ENCODE data around the gene GARIN5A. TPM values are rescaled to one million over a fixed set of nuclear protein-coding genes. Genes with fewer than 3 reads are reported as not detected.

The GARIN5A gene
- polyA plus RNA-seq, 1 donor (not counting 4 experiments of a cell fraction or from before 2014, with no cell fraction given) = 0.37 TPM

GRCh38 chr19:50455992-50456391 lies 20.7 kb downstream of the GARIN5A start:
- DNase-seq (ENCODE audit: low read depth, low spot score) (no peak), FAIRE-seq (no peak)
- Histone ChIP-seq H3K27ac (ENCODE audit: control insufficient read depth, insufficient read depth, low read length) (no peak overlapping the region), H3K9ac (ENCODE audit: control insufficient read depth, extremely low read depth, insufficient read depth, low read length) (no peak overlapping the region), H3K9me1 (ENCODE audit: control insufficient read depth, extremely low read depth, insufficient read depth, low read length) (no peaks in the 10 kb centered on the region), H3K9me3 (ENCODE audit: control insufficient read depth, low read depth, low read length) (no peaks in the 10 kb centered on the region), H4K20me1 (ENCODE audit: control insufficient read depth, extremely low read depth, insufficient read depth, low read length) (no peaks in the 10 kb centered on the region), H3K4me2 (ENCODE audit: control insufficient read depth, extremely low read depth, insufficient read depth, low read depth, low read length) (no peak overlapping the region), H3K27me3 (ENCODE audit: control insufficient read depth, extremely low read depth, insufficient read depth, low read length) (peaks cover 4% of the 10 kb centered on the region), H3K4me3 (ENCODE audit: control insufficient read depth in 2 of 3, extremely low read depth in 1 of 3, insufficient read depth in 2 of 3, low read depth in 1 of 3, low read length in 3 of 3) (no peak overlapping the region), H2AFZ (ENCODE audit: control insufficient read depth, low read length) (no peak overlapping the region), H3K79me2 (ENCODE audit: control insufficient read depth, insufficient read depth, low read length) (no peaks in the 10 kb centered on the region), H3K36me3 (ENCODE audit: control insufficient read depth in 2 of 2, extremely low read depth in 1 of 2, insufficient read depth in 2 of 2, low read length in 2 of 2) (no peaks in the 10 kb centered on the region), H3K4me1 (ENCODE audit: control insufficient read depth, extremely low read depth, insufficient read depth, low read length) (no peaks in the 10 kb centered on the region)
- dilution Hi-C loops (cut with MboI; ENCODE audit: extremely low pct_ligation_motif_present, low sequenced_read_pairs) = no loop called here
- TF ChIP-seq CTCF (optimal IDR thresholded peaks at IDR 0.05 in 1 of 3, IDR thresholded peaks at IDR 0.05 in 1 of 3, conservative IDR thresholded peaks at IDR 0.05 in 1 of 3; ENCODE audit: extremely low read depth in 1 of 3, insufficient read depth in 2 of 3, low read length in 3 of 3) (no peak), EZH2 (IDR thresholded peaks at IDR 0.05; ENCODE audit: low read length) (no peak)

- no peak for DNase-seq (ENCODE audit: low read depth, low spot score)
Measured at GRCh38 chr19:50453243-50453642, 23.4 kb downstream of the GARIN5A start.

More at GRCh38 chr19:50453243-50453642, 23.4 kb downstream of the GARIN5A start:
- no peaks in the 10 kb centered on the region for H3K79me2 ChIP-seq (ENCODE audit: control insufficient read depth, insufficient read depth, low read length)
- dilution Hi-C loops (cut with MboI; ENCODE audit: extremely low pct_ligation_motif_present, low sequenced_read_pairs) = no loop called here
- no peak overlapping the region for H3K4me2 ChIP-seq (ENCODE audit: control insufficient read depth, extremely low read depth, insufficient read depth, low read depth, low read length)
- H3K4me3 ChIP-seq (ENCODE audit: control insufficient read depth in 2 of 3, extremely low read depth in 1 of 3, insufficient read depth in 2 of 3, low read depth in 1 of 3, low read length in 3 of 3) = no peak overlapping the region
- H3K9ac ChIP-seq (ENCODE audit: control insufficient read depth, extremely low read depth, insufficient read depth, low read length) = no peak overlapping the region
- TF ChIP-seq CTCF (optimal IDR thresholded peaks at IDR 0.05 in 1 of 3, IDR thresholded peaks at IDR 0.05 in 1 of 3, conservative IDR thresholded peaks at IDR 0.05 in 1 of 3; ENCODE audit: extremely low read depth in 1 of 3, insufficient read depth in 2 of 3, low read length in 3 of 3) (no peak), EZH2 (IDR thresholded peaks at IDR 0.05; ENCODE audit: low read length) (no peak)
- no peaks in the 10 kb centered on the region for H3K9me3 ChIP-seq (ENCODE audit: control insufficient read depth, low read depth, low read length)
- peaks cover 7% of the 10 kb centered on the region for H3K27me3 ChIP-seq (ENCODE audit: control insufficient read depth, extremely low read depth, insufficient read depth, low read length)
- no peaks in the 10 kb centered on the region for H3K36me3 ChIP-seq (ENCODE audit: control insufficient read depth in 2 of 2, extremely low read depth in 1 of 2, insufficient read depth in 2 of 2, low read length in 2 of 2)
- H2AFZ ChIP-seq (ENCODE audit: control insufficient read depth, low read length) = no peak overlapping the region
- H3K4me1 ChIP-seq (ENCODE audit: control insufficient read depth, extremely low read depth, insufficient read depth, low read length) = no peaks in the 10 kb centered on the region
- H3K27ac ChIP-seq (ENCODE audit: control insufficient read depth, insufficient read depth, low read length) = no peak overlapping the region
- no peaks in the 10 kb centered on the region for H3K9me1 ChIP-seq (ENCODE audit: control insufficient read depth, extremely low read depth, insufficient read depth, low read length)
- no peaks in the 10 kb centered on the region for H4K20me1 ChIP-seq (ENCODE audit: control insufficient read depth, extremely low read depth, insufficient read depth, low read length)
- no peak for FAIRE-seq
